ENCODE data around the gene SLCO4A1. TPM values are rescaled to one million over a fixed set of nuclear protein-coding genes. Genes with fewer than 3 reads are reported as not detected.
A peak's percentile ranks its signal among the peaks of the same experiment; 100 is the strongest.

Gene SLCO4A1
- total and polyA plus RNA-seq, 2 donors (not counting 1 experiment from before 2014, with no cell fraction given): 0.50 TPM; not detected in 1

DNA sequence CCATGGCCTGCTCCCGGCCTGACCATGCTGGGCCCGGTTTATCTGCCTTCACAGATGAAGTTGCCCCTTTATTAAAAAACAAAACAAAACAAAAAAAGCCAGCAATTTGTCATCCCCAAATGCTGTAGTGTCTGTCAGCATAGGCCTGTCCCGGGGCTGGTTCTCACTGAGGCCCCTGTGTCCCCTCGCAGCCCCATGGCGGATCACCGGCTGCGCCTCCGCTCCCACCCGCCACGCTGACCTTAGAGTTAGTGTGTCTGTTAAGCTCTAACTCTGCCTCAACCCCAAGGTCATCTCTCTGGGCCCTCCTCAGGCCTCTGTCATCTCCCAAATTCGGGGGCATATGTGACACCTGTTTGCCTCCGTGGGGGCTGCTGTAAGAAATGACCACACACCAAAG lies 11.1 kb downstream of the SLCO4A1 start:
- Histone ChIP-seq H3K4me1 (ENCODE audit: control insufficient read depth, extremely low read depth, insufficient read depth, low read length) (peaks cover 13% of the 10 kb centered on the region), H3K27ac (ENCODE audit: insufficient read depth, low read length) (peak overlapping the region; percentile 94), H3K36me3 (ENCODE audit: control insufficient read depth, insufficient read depth, low read length) (no peaks in the 10 kb centered on the region), H4K20me1 (ENCODE audit: control insufficient read depth, extremely low read depth, insufficient read depth, low read length) (no peaks in the 10 kb centered on the region), H2AFZ (ENCODE audit: low read length) (no peak overlapping the region), H3K9ac (ENCODE audit: insufficient read depth, low read length) (no peak overlapping the region), H3K4me3 (replicated peaks in 1 of 4; ENCODE audit: control extremely low read depth in 1 of 4, insufficient read depth in 1 of 4, low read depth in 3 of 4, low read length in 4 of 4) (no peak overlapping the region), H3K9me3 (ENCODE audit: control insufficient read depth, insufficient read depth, low read depth, low read length) (no peaks in the 10 kb centered on the region), H3K4me2 (ENCODE audit: extremely low read depth, insufficient read depth, low read length) (peak overlapping the region; percentile 96), H3K79me2 (ENCODE audit: control insufficient read depth, insufficient read depth, low read length) (no peaks in the 10 kb centered on the region), H3K27me3 (ENCODE audit: control insufficient read depth, insufficient read depth, low read length) (no peaks in the 10 kb centered on the region)
- DNase-seq (ENCODE audit: low read depth in 2 of 2): no peak
- TF ChIP-seq CTCF (conservative IDR thresholded peaks at IDR 0.05 in 1 of 2, IDR thresholded peaks at IDR 0.05 in 1 of 2; ENCODE audit: low read depth in 1 of 2, low read length in 2 of 2) (no peak), EZH2 (IDR thresholded peaks at IDR 0.05; ENCODE audit: low read length, missing control alignments) (no peak)

- H4K20me1 ChIP-seq (ENCODE audit: control insufficient read depth, extremely low read depth, insufficient read depth, low read length): no peaks in the 10 kb centered on the region
- TF ChIP-seq EZH2 (IDR thresholded peaks at IDR 0.05; ENCODE audit: low read length, missing control alignments) (no peak), CTCF (conservative IDR thresholded peaks at IDR 0.05 in 1 of 2, IDR thresholded peaks at IDR 0.05 in 1 of 2; ENCODE audit: low read depth in 1 of 2, low read length in 2 of 2) (no peak)
Observed at GRCh38 chr20:62653951-62654685, 11.8 kb downstream of the SLCO4A1 start.

DNA sequence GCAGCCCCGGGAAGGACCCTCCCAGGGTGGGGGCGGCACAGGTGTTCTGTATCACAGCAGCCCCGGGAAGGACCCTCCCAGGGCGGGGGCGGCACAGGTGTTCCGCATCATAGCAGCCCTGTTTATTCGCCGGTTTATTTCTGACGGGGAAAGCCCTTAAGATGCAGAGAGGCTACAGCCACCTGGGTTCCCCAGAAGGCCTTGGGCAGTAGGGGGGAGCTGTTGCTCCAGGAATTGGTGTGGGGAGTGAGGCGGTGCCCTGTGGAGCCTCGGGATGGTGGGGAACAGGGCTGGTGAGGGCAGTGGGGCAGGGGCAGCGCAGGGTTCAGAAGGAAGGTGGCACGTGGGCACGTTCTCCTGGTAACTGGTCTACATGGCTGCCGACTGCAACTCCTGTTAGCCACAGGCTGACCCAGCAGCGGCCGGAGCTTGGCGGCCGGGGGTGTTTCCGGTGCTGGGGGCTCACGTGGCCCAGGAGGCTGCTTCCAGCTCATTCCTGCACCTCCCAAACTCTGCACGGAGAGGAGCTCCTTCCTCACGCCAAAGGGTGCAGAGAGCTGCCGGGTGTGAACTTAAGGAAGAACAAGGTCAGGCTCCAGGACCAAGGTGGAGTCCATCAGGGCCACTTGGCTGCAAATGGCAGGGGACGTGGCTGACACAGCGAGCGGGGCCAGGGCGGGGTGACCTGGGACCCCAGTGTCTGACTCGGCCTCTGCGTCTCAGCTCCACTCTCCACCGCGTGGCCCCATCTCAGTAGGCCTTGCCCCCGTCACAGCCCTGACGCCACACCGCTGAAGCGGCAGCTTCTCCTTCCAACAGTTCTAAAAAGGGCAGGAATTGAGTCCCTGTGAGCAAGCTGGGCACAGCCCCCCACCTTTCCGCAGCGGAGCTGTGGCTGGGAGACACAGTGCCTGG lies 13.2 kb downstream of the SLCO4A1 start:
- Histone ChIP-seq H2AFZ (ENCODE audit: low read length) (no peak overlapping the region), H3K9ac (ENCODE audit: insufficient read depth, low read length) (no peak overlapping the region), H3K79me2 (ENCODE audit: control insufficient read depth, insufficient read depth, low read length) (no peaks in the 10 kb centered on the region), H3K9me3 (ENCODE audit: control insufficient read depth, insufficient read depth, low read depth, low read length) (no peaks in the 10 kb centered on the region), H3K27ac (ENCODE audit: insufficient read depth, low read length) (no peak overlapping the region), H3K4me2 (ENCODE audit: extremely low read depth, insufficient read depth, low read length) (no peak overlapping the region), H3K36me3 (ENCODE audit: control insufficient read depth, insufficient read depth, low read length) (no peaks in the 10 kb centered on the region), H3K4me1 (ENCODE audit: control insufficient read depth, extremely low read depth, insufficient read depth, low read length) (peaks cover 13% of the 10 kb centered on the region), H3K27me3 (ENCODE audit: control insufficient read depth, insufficient read depth, low read length) (no peaks in the 10 kb centered on the region), H3K4me3 (replicated peaks in 1 of 4; ENCODE audit: control extremely low read depth in 1 of 4, insufficient read depth in 1 of 4, low read depth in 3 of 4, low read length in 4 of 4) (no peak overlapping the region), H4K20me1 (ENCODE audit: control insufficient read depth, extremely low read depth, insufficient read depth, low read length) (no peaks in the 10 kb centered on the region)
- TF ChIP-seq EZH2 (IDR thresholded peaks at IDR 0.05; ENCODE audit: low read length, missing control alignments): no peak
- no peak for TF ChIP-seq CTCF (conservative IDR thresholded peaks at IDR 0.05 in 1 of 2, IDR thresholded peaks at IDR 0.05 in 1 of 2; ENCODE audit: low read depth in 1 of 2, low read length in 2 of 2)
- no peak for DNase-seq (ENCODE audit: low read depth in 2 of 2)

More at GRCh38 chr20:62653951-62654685, 11.8 kb downstream of the SLCO4A1 start:
- H3K4me2 ChIP-seq (ENCODE audit: extremely low read depth, insufficient read depth, low read length): no peak overlapping the region
- no peaks in the 10 kb centered on the region for H3K9me3 ChIP-seq (ENCODE audit: control insufficient read depth, insufficient read depth, low read depth, low read length)
- H3K9ac ChIP-seq (ENCODE audit: insufficient read depth, low read length): no peak overlapping the region
- no peaks in the 10 kb centered on the region for H3K79me2 ChIP-seq (ENCODE audit: control insufficient read depth, insufficient read depth, low read length)
- H3K27ac ChIP-seq (ENCODE audit: insufficient read depth, low read length): no peak overlapping the region
- no peaks in the 10 kb centered on the region for H3K36me3 ChIP-seq (ENCODE audit: control insufficient read depth, insufficient read depth, low read length)
- peaks cover 13% of the 10 kb centered on the region for H3K4me1 ChIP-seq (ENCODE audit: control insufficient read depth, extremely low read depth, insufficient read depth, low read length)
- H3K27me3 ChIP-seq (ENCODE audit: control insufficient read depth, insufficient read depth, low read length): no peaks in the 10 kb centered on the region
- no peak for DNase-seq (ENCODE audit: low read depth in 2 of 2)
- H3K4me3 ChIP-seq (replicated peaks in 1 of 4; ENCODE audit: control extremely low read depth in 1 of 4, insufficient read depth in 1 of 4, low read depth in 3 of 4, low read length in 4 of 4): no peak overlapping the region
- no peak overlapping the region for H2AFZ ChIP-seq (ENCODE audit: low read length)

Measured in fibroblast of lung (primary cell).